ENCODE results near the gene AP1S1.

- TF ChIP-seq CTCF (IDR thresholded peaks at IDR 0.05; ENCODE audit: insufficient read depth, low read length) (no peak), REST (IDR thresholded peaks at IDR 0.05; ENCODE audit: insufficient replicate concordance, low read depth) (no peak), POLR2AphosphoS5 (IDR thresholded peaks at IDR 0.05; ENCODE audit: low read depth) (no peak)
These were observed 16.6 kb downstream of the AP1S1 start for GRCh38 chr7:101170617-101171441.

Data from HL-60 (cell line).